Left lung (tissue), 10 donors: ENCODE data around the gene FBXL2. TPM values are rescaled to one million over a fixed set of nuclear protein-coding genes. Genes with fewer than 3 reads are reported as not detected.

Experiments used
- ATAC-seq: fragments of 200-7000 bp; cut with Tn5 transposase; one replicate; pipeline ENCODE4 v1.9.1; 2020; ENCODE audit warnings: moderate library complexity
- DNase-seq, 4 donors: peaks; one replicate each; pipeline ENCODE4 v3.0.0-alpha.2; 2013 to 2020
- H3K27ac ChIP-seq, 2 donors: fragments of 200-600 bp; sonication (generic) in 1 of 2; one replicate each; pipeline versions ENCODE4 v1.5.0 to v1.8.0; 2020 to 2021
- H3K27me3 ChIP-seq, 2 donors: fragments of 200-600 bp; sonication (generic) in 1 of 2; one replicate each; pipeline versions ENCODE4 v1.5.0 to v1.8.0; 2020 to 2021
- H3K36me3 ChIP-seq, 2 donors: fragments of 200-600 bp; sonication (generic) in 1 of 2; one replicate each; pipeline versions ENCODE4 v1.5.0 to v1.8.0; 2020 to 2021
- H3K4me1 ChIP-seq, 2 donors: fragments of 200-600 bp; one replicate each; pipeline ENCODE4 v1.8.0; 2021
- H3K4me3 ChIP-seq, 2 donors: fragments of 200-600 bp; sonication (generic) in 1 of 2; one replicate each; pipeline versions ENCODE4 v1.5.0 to v1.8.0; 2020 to 2021; ENCODE audit warnings: mild to moderate bottlenecking in 1 of 2
- H3K9me3 ChIP-seq, 2 donors: fragments of 200-600 bp; sonication (generic) in 1 of 2; one replicate each; pipeline versions ENCODE4 v1.5.0 to v1.8.0; 2020 to 2021
- intact Hi-C, 2 donors: fragments of 100-400 bp; cut with DNase I; formaldehyde crosslinking; loops; one replicate each; pipeline versions ENCODE4 v1.11.2 to v1.14.2; 2022
- polyA plus RNA-seq, 6 donors: library from polyadenylated mRNA; unstranded; fragments of 120-200 nt; gene quantifications; one replicate each; pipeline ENCODE4 v1.2.1, GENCODE V29; 2013; ENCODE audit not compliant: insufficient read length in 6 of 6
- total RNA-seq, 2 donors: library from RNA; stranded (reverse); fragmentation: NEBNext Ultra II Directional; extraction: Animal tissue kit (Norgen Biotek cat#: 25700); gene quantifications; one replicate each; pipeline ENCODE4 v1.2.1, GENCODE V29; 2021
- TF ChIP-seq, protein P1 (sequence below), 2 donors: fragments of 200-600 bp; sonication (generic) in 1 of 2; IDR thresholded peaks; one replicate each; pipeline versions ENCODE4 v1.5.0 to v1.8.0; 2021; ENCODE audit warnings: antibody characterized with exemption in 2 of 2
- donor health status: DM: no; HTN: yes; CAD: no.
- donor health status: DM: no; HTN: no; CAD: no.

Gene FBXL2
- total and polyA plus RNA-seq, 8 donors: 7.5 to 35.7 (median 29.9) TPM

DNA sequence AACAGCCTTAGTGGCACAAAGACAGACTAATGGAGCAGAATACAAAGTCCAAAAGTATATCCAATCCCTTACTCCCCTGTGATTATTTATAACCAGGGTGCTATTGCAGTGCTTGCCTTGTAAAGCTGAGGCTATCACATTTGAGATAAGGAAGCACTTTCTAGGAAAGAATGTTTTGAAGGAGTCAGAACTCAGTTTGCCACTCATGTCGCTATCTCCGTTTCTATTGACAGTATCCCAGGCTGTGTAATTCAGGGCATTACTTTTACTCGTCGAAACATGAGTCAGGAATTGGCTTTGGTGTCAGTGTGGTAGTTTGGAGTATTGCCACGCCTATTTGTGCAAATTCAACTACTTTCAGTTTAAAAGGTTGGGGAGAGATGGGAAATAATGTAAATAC lies 78.4 kb downstream of the FBXL2 start:
- Histone ChIP-seq H3K4me3 (no peak overlapping the region), H3K27me3 (no peaks in the 10 kb centered on the region), H3K4me1 (no peaks in the 10 kb centered on the region), H3K9me3 (no peaks in the 10 kb centered on the region), H3K27ac (no peak overlapping the region), H3K36me3 (no peaks in the 10 kb centered on the region)
- ATAC-seq (peak; percentile 83), DNase-seq (peak in 1 of 4 donors; percentile 15)
- TF ChIP-seq, protein P1, sequence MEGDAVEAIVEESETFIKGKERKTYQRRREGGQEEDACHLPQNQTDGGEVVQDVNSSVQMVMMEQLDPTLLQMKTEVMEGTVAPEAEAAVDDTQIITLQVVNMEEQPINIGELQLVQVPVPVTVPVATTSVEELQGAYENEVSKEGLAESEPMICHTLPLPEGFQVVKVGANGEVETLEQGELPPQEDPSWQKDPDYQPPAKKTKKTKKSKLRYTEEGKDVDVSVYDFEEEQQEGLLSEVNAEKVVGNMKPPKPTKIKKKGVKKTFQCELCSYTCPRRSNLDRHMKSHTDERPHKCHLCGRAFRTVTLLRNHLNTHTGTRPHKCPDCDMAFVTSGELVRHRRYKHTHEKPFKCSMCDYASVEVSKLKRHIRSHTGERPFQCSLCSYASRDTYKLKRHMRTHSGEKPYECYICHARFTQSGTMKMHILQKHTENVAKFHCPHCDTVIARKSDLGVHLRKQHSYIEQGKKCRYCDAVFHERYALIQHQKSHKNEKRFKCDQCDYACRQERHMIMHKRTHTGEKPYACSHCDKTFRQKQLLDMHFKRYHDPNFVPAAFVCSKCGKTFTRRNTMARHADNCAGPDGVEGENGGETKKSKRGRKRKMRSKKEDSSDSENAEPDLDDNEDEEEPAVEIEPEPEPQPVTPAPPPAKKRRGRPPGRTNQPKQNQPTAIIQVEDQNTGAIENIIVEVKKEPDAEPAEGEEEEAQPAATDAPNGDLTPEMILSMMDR (IDR thresholded peaks at IDR 0.05): no peak
- intact Hi-C loops: no loop called here

DNA sequence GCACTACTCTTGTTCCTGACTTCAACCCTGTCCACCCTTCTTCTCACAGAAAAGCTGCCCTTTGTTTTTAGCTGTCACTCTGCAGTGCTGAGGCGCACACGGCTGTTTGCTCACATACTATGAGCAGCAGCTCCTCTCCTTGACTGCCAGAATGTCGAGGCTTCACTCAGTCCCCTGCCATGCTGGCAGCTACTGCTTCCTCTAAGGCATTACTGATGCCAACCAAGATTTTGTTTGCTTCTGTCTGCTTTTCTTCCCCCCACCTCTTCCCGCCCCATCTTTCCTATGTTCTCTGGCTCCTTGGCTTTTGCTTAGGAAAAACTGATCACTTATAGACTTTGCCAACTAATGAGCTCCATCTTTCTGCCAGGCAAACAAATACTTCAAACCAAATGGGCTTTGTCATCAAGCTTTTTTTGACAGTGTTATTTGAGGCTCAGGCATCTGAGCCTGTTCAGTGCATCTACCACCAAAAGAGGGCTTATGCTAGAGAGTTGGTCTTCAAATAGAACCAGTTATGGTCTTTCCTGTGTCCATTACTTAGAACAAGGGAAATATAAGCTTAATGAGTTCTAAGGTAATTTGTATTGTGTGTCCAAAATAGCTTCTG lies 81.0 kb downstream of the FBXL2 start:
- Histone ChIP-seq H3K27me3 (no peaks in the 10 kb centered on the region), H3K27ac (no peak overlapping the region), H3K4me3 (no peak overlapping the region), H3K4me1 (no peaks in the 10 kb centered on the region), H3K9me3 (no peaks in the 10 kb centered on the region), H3K36me3 (no peaks in the 10 kb centered on the region)
- ATAC-seq (no peak), DNase-seq (no peak)
- intact Hi-C loops: no loop called here
- TF ChIP-seq, protein P1 (IDR thresholded peaks at IDR 0.05): no peak

DNA sequence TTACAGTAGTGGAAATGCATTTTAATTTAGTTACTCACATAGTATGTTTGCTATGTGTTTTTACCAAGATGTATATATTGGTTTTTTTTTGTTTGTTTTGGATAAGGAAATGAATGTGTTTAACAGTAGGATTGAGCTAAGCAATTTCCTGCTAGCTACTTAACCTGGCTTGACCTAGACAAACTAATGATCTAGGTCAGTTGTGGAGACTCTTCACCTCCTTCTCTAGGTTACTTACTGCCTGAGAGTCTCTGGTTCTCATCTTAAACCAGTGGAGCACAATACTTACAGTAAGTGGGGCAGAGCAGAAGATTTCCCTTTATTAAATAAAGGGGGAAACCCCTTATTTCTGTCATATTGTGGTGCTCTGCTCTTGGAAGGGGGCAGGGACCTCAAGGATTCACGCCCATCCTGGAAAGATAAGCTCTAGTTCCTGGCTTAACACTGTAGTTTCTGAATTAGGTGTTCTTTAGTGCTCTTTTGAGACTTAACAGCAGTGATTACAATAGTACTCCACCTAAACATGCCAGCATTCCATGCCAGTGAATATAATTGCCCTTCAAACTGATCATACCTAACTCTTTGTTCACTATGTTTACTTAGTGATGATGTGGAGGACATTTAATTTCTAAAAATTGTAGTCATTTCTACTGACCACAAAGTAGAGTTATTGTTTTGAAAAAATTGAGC lies 83.0 kb downstream of the FBXL2 start:
- Histone ChIP-seq H3K4me1 (no peaks in the 10 kb centered on the region), H3K9me3 (no peaks in the 10 kb centered on the region), H3K27me3 (no peaks in the 10 kb centered on the region), H3K4me3 (no peak overlapping the region), H3K27ac (no peak overlapping the region), H3K36me3 (no peaks in the 10 kb centered on the region)
- TF ChIP-seq, protein P1 (IDR thresholded peaks at IDR 0.05): no peak
- DNase-seq (no peak), ATAC-seq (peak; percentile 75)
- intact Hi-C loops: no loop called here

DNA sequence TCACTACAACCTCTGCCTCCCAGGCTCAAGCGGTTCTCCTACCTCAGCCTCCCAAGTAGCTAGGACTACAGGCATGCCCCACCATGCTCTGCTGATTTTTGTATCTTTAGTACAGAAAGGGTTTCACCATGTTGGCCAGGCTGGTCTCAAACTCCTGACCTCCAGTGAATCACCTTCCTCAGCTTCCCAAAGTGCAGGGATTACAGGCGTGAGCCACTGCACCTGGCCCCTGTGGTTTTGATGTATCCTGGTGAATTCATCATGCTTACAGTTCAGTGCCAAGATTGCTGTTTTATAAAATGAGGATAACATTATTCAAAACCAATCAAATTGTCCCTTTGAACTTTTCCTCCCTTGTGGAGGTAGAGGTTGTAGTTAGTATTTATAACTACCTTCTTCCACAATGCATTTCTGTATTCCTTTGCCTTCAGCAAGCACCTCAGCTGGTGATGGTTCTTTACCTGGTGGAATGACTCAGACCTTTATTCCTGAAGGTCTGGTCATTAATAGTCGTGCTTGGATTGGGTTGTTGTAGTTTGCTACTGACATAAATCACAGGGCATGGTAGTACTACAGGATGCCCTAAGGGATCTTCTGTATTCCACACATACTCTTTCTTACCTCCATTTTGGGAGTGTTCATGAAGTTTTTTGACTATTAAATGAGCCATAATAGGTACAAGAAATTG lies 86.0 kb downstream of the FBXL2 start:
- intact Hi-C loops: no loop called here
- H3K4me3 ChIP-seq: no peak overlapping the region
- TF ChIP-seq, protein P1 (IDR thresholded peaks at IDR 0.05): no peak
- H3K9me3 ChIP-seq: no peaks in the 10 kb centered on the region
- no peaks in the 10 kb centered on the region for H3K36me3 ChIP-seq
- no peaks in the 10 kb centered on the region for H3K27me3 ChIP-seq
- no peak overlapping the region for H3K27ac ChIP-seq
- DNase-seq (no peak), ATAC-seq (no peak)
- H3K4me1 ChIP-seq: no peaks in the 10 kb centered on the region

DNA sequence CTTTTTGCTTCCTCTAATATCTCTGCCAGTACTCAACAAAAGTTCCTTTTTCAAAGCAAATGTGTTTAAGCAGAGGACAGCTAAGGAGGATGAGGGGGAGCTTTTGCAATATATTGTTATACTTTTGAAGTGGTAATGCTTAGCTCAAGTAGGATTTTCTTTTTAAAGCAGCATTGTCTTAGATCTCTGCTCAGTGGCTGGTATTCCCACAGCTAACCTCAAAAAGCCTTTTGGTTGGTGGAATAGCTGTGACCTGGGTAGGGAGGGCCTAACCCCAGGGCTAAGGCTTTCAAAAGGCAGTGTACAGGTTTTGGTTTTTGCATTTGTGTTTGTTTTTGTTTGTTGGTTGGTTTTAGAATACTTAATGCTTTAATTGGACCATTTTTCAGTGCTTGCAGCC lies 86.8 kb downstream of the FBXL2 start:
- DNase-seq: no peak
- ATAC-seq: no peak
- H3K4me3 ChIP-seq: no peak overlapping the region
- H3K9me3 ChIP-seq: no peaks in the 10 kb centered on the region
- intact Hi-C loops: no loop called here
- H3K27ac ChIP-seq: no peak overlapping the region
- H3K36me3 ChIP-seq: no peaks in the 10 kb centered on the region
- H3K4me1 ChIP-seq: no peaks in the 10 kb centered on the region
- no peaks in the 10 kb centered on the region for H3K27me3 ChIP-seq
- TF ChIP-seq, protein P1 (IDR thresholded peaks at IDR 0.05): no peak
